HepG2 (cell line): Measurements from ENCODE around the gene ADAM8. TPM values are rescaled to one million over a fixed set of nuclear protein-coding genes. Genes with fewer than 3 reads are reported as not detected.

Source experiments
- CEBPG ChIP-seq: IDR thresholded peaks from 2 replicates; pipeline ENCODE4 v1.6.1; 2016
- CEBPZ ChIP-seq: IDR thresholded peaks from 2 replicates; pipeline ENCODE4 v1.6.1; 2012; ENCODE audit warnings: low read length, improper control_type of control experiment
- MED1 ChIP-seq: sonication (generic); formaldehyde crosslinking; IDR thresholded peaks from 2 replicates; pipeline ENCODE4 v1.4.0; 2020; ENCODE audit warnings: missing genetic modification reagents
- MTA1 ChIP-seq: sonication (generic); formaldehyde crosslinking; IDR thresholded peaks from 2 replicates; pipeline ENCODE4 v1.4.0; 2020; ENCODE audit warnings: missing genetic modification reagents, mild to moderate bottlenecking, borderline replicate concordance
- RARA ChIP-seq: IDR thresholded peaks from 2 replicates; pipeline ENCODE4 v1.6.1; 2016; ENCODE audit warnings: missing genetic modification reagents, missing compliant biosample characterization
- SOX6 ChIP-seq, 2 experiments: fragments of 450-650 bp in 1 of 2; sonication (generic) in 1 of 2; formaldehyde crosslinking in 1 of 2; IDR thresholded peaks; 2 replicates each; pipeline versions ENCODE4 v1.4.0 to v1.6.1; 2017 to 2020; ENCODE audit warnings: antibody characterized with exemption in 1 of 2, mild to moderate bottlenecking in 1 of 2, missing genetic modification reagents in 1 of 2
- ZBTB38 ChIP-seq: sonication (generic); formaldehyde crosslinking; IDR thresholded peaks from 2 replicates; pipeline ENCODE4 v1.5.1; 2020; ENCODE audit warnings: mild to moderate bottlenecking, missing genetic modification reagents
- ZFYVE20 ChIP-seq: sonication (generic); formaldehyde crosslinking; IDR thresholded peaks from 2 replicates; pipeline ENCODE4 v1.8.0; 2023; ENCODE audit warnings: low read depth, mild to moderate bottlenecking, moderate library complexity, missing genetic modification reagents, borderline replicate concordance
- ZNF232 ChIP-seq: sonication (generic); formaldehyde crosslinking; IDR thresholded peaks from 2 replicates; pipeline ENCODE4 v1.4.0; 2020; ENCODE audit warnings: missing genetic modification reagents, borderline replicate concordance
- ZNF350 ChIP-seq: sonication (generic); formaldehyde crosslinking; IDR thresholded peaks from 2 replicates; pipeline ENCODE4 v1.4.0; 2020; ENCODE audit warnings: mild to moderate bottlenecking, low read depth, missing genetic modification reagents, borderline replicate concordance
- ZNF790 ChIP-seq: sonication (generic); formaldehyde crosslinking; IDR thresholded peaks from 2 replicates; pipeline ENCODE4 v1.8.0; 2022; ENCODE audit warnings: missing genetic modification reagents, mild to moderate bottlenecking, borderline replicate concordance
- ZZZ3 ChIP-seq: sonication (generic); formaldehyde crosslinking; IDR thresholded peaks from 2 replicates; pipeline ENCODE4 v1.4.0; 2020; ENCODE audit warnings: missing genetic modification reagents, mild to moderate bottlenecking, borderline replicate concordance
- polyA plus RNA-seq, 8 experiments: library from polyadenylated mRNA; depleted of rRNA in 3 of 8; stranded (reverse) in 7 of 8; unstranded in 1 of 8; fragments of >200 nt; fragmentation: Illumina TruSeq in 4 of 8; extraction: Trizol in 4 of 8; gene quantifications; 2 replicates each; pipeline versions ENCODE4 v1.2.1 to v1.2.3, GENCODE V29; 2011 to 2016; ENCODE audit warnings: low read depth in 4 of 8, missing spikeins in 1 of 8, mixed read lengths in 1 of 8; ENCODE audit not compliant: insufficient read depth in 1 of 8
- total RNA-seq, 5 experiments: library from RNA; depleted of rRNA; stranded (reverse); fragments of >200 nt; fragmentation: Illumina TruSeq; extraction: Trizol; gene quantifications; 2 replicates each; pipeline ENCODE4 v1.2.3, GENCODE V29; 2016; ENCODE audit warnings: low read depth in 1 of 5
- TF ChIP-seq, protein P1 (sequence below), 2 experiments: fragments of 450-650 bp in 1 of 2; sonication (generic) in 1 of 2; formaldehyde crosslinking in 1 of 2; IDR thresholded peaks; 2 replicates each; pipeline versions ENCODE4 v1.6.1 to v1.8.0; 2016 to 2022; ENCODE audit warnings: antibody characterized with exemption in 1 of 2, mild to moderate bottlenecking in 1 of 2, missing genetic modification reagents in 1 of 2
- TF ChIP-seq, protein P2 (sequence below): IDR thresholded peaks from 2 replicates; pipeline ENCODE4 v1.6.1; 2016; ENCODE audit warnings: low read depth

Gene ADAM8
- total and polyA plus RNA-seq, 2 of the 13 experiments (the other 11 are each of a cell fraction or from before 2014, with no cell fraction given): 0.24 to 0.93 TPM

DNA sequence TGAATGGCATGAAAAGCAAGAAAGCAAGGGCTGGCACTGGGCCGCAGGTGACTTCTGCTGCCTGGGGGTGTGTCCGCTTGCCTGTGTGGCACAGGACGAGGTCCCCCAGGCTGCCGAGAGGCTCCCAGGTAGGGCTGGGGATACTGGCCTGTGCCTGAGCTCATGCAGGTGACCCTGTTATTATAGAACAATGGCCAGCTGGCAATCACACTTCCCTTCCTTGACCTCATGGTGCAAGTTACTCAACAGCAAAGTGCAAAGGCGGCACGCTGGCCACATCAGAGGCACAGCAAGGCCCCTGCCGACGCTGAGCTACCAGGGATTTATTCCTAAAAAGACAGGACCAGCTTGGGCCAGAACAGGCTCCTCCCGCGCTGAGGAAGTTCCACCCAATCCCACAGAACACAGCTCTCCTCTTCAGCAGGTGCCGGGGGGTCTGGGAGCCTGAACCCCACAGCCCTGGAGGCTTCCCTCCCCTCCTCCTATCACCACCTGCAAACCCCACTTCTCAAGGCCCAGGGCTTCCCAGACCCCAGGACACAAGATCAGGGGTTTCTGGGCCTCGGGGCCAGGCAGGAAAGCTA is 1.4 kb upstream of the ADAM8 start (continued):
- TF ChIP-seq, protein P1, sequence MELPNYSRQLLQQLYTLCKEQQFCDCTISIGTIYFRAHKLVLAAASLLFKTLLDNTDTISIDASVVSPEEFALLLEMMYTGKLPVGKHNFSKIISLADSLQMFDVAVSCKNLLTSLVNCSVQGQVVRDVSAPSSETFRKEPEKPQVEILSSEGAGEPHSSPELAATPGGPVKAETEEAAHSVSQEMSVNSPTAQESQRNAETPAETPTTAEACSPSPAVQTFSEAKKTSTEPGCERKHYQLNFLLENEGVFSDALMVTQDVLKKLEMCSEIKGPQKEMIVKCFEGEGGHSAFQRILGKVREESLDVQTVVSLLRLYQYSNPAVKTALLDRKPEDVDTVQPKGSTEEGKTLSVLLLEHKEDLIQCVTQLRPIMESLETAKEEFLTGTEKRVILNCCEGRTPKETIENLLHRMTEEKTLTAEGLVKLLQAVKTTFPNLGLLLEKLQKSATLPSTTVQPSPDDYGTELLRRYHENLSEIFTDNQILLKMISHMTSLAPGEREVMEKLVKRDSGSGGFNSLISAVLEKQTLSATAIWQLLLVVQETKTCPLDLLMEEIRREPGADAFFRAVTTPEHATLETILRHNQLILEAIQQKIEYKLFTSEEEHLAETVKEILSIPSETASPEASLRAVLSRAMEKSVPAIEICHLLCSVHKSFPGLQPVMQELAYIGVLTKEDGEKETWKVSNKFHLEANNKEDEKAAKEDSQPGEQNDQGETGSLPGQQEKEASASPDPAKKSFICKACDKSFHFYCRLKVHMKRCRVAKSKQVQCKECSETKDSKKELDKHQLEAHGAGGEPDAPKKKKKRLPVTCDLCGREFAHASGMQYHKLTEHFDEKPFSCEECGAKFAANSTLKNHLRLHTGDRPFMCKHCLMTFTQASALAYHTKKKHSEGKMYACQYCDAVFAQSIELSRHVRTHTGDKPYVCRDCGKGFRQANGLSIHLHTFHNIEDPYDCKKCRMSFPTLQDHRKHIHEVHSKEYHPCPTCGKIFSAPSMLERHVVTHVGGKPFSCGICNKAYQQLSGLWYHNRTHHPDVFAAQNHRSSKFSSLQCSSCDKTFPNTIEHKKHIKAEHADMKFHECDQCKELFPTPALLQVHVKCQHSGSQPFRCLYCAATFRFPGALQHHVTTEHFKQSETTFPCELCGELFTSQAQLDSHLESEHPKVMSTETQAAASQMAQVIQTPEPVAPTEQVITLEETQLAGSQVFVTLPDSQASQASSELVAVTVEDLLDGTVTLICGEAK (IDR thresholded peaks at IDR 0.05): no peak
- TF ChIP-seq, protein P1 (CRISPR knock-in tag; IDR thresholded peaks at IDR 0.05): 0 out of 2 replicates have a peak, but pooled peaks have one; percentile 42
- TF ChIP-seq ZNF350 (CRISPR knock-in tag) (peak; percentile 30; the same call in 1 of the 2 replicates), ZNF790 (CRISPR knock-in tag) (no peak), CEBPG (CRISPR knock-in tag) (peak; percentile 59), ZFYVE20 (no peak), ZNF232 (CRISPR knock-in tag) (no peak), ZBTB38 (CRISPR knock-in tag) (no peak), MED1 (no peak), SOX6 (IDR thresholded peaks at IDR 0.05) (no peak), SOX6 (CRISPR knock-in tag; IDR thresholded peaks at IDR 0.05) (peak; percentile 92), MTA1 (peak; percentile 4; the same call in 1 of the 2 replicates), ZZZ3 (CRISPR knock-in tag) (no peak), CEBPZ (no peak), RARA (peak; percentile 80)
- TF ChIP-seq, protein P2, sequence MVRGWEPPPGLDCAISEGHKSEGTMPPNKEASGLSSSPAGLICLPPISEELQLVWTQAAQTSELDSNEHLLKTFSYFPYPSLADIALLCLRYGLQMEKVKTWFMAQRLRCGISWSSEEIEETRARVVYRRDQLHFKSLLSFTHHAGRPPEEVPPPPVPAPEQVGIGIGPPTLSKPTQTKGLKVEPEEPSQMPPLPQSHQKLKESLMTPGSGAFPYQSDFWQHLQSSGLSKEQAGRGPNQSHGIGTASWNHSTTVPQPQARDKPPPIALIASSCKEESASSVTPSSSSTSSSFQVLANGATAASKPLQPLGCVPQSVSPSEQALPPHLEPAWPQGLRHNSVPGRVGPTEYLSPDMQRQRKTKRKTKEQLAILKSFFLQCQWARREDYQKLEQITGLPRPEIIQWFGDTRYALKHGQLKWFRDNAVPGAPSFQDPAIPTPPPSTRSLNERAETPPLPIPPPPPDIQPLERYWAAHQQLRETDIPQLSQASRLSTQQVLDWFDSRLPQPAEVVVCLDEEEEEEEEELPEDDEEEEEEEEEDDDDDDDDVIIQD (CRISPR knock-in tag): no peak
